HT1080 (cell line): ENCODE results near the gene KIF21A. TPM values are rescaled to one million over a fixed set of nuclear protein-coding genes. Genes with fewer than 3 reads are reported as not detected.
"Not testable (repeated sequence)": the region's sequence is repeated elsewhere in the genome, so short reads cannot be mapped to it uniquely, and the experiment has no call there.

ENCODE experiments used
- DNase-seq: peaks from one replicate; pipeline ENCODE4 v3.0.0-alpha.2; 2015; ENCODE audit warnings: low read depth
- total RNA-seq: library from RNA; depleted of rRNA; stranded (reverse); fragments of >200 nt; shearing (Covaris generic); gene quantifications from 2 replicates; pipeline ENCODE4 v1.2.3, GENCODE V29; 2014

KIF21A gene
- total RNA-seq, 1 experiment from 2014 or later, result 18.1 TPM

GRCh38 chr12:39348523-39348922, 94.4 kb downstream of the KIF21A start:
- no peak for DNase-seq

DNA sequence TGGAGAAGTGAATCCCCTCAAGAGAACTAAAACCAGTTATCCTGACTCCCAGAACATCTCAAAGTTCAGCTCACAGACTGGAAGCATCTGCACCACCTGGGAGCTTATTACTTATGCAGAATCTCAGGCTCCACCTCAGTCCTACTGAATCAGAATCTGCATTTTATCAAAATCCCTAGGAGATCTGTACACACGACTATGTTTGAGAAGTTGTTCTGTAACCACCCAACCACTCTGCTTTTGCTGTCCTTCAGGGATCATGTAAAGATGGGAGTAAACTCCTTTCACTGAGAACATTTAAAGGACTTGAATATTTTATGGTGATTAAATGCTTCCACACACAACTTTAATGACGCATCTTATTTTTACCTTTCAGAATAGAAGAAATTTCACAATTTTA, 98.0 kb downstream of the KIF21A start:
- DNase-seq, result no peak

GRCh38 chr12:39343665-39344064, 99.3 kb downstream of the KIF21A start:
- no peak for DNase-seq

DNA sequence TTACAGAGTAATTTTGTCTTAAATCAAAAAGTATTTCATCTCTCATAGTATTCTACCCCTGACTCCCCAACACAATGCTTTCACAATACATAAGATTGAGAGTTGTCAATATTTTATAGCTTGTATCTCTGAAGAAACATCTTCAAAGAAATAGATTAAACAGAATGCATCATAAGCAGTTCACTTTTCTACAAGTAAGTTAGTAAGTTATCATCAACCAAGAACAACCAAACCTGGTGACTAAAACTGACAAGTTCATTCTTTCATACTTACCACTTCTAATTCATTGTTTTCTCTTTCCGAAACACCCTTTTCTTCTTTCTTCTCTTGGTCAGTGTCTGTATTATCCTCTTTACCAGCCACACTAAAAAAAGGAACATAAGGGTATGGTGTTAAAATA, 101.2 kb downstream of the KIF21A start:
- DNase-seq, result no peak

DNA sequence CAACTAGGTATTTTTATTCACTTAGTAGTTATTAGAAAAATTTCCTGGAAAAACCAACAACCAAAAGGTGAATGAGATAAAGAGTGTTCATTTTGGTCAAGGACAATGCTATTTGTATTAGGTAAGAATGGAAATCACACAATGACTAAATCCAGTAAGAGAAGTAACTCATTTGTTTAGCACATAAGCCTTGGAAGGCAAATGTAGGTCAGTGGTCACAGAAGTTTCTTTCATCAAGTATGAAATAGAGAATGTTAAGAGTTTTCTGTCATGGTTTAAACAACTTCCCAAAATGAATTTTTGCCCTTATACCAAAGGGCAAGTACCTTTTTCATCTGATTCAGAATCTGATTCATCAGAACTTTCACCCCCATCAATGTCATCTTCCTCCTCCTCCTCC, 101.7 kb downstream of the KIF21A start:
- DNase-seq, result no peak

- DNase-seq, result no peak
Observed at GRCh38 chr12:39332661-39333175, 110.2 kb downstream of the KIF21A start.

DNA sequence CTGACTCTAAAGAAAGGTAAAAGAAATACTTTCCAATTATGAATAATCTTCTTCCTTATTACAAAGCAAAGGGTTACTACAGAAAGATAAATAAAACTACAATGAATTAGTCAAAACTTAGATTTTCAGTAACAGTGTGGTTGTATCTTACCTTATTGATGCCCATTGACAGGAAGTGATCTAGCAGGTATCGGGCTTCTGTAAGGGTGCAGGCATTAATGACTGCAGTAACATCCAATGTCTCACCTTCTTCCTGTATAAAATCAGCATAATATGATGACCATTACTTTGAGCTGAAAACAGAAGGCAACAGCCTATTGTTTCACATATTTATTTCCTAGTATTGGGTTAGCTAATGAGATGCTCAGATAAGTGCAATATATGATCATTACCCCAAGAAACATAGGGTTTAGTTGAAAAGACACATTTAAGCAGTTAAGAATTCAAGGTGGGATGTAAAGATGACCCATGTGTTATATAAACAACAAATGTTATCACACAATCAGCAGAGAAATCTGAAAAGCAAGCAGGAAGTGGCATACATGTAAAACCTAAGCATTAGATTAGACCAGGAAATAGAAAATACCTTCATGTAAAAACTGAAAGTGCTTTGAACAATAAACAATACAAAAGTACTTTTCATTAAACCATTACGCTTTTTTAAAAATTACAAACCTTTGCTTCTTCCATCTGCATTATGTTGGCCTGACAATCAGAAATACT, 111.2 kb downstream of the KIF21A start:
- no peak for DNase-seq

DNA sequence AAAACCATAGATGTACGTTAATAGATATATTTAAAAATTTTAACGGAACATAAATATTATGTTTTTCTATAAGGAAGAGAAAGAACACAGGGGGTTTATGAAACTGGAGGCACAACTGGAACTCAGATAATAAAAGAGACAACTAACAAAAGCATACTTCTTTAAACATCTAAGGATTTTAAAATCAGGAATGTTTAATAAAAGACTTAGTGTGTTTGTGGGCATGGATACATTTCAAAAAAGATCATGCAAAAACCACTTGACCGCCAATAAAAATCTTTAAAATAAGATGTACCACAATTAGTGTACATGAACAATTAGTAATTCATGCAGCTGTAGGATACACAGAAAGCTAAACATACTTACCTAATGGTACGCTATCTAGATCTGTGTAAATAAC, 113.0 kb downstream of the KIF21A start:
- DNase-seq, result no peak

DNA sequence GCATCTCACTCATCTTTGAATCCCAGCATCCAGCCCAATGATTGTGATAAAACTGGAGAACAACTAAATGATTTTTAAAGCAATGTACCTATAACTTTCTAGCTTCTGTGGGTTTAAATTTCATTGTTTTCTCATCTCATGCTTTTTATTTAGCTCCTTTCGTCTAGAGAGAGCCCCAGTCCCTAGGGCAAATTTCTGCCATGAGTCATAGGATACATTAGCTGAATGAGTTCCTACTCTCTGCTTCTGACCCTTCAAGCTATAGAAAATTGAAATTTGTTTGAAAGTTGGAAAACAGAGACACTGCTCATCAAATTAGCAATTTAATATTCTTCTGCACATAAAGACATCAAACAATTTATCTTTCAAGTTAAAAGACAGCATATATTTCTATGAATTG, 113.9 kb downstream of the KIF21A start:
- no peak for DNase-seq

GRCh38 chr12:39327965-39328364, 115.0 kb downstream of the KIF21A start:
- no peak for DNase-seq

DNA sequence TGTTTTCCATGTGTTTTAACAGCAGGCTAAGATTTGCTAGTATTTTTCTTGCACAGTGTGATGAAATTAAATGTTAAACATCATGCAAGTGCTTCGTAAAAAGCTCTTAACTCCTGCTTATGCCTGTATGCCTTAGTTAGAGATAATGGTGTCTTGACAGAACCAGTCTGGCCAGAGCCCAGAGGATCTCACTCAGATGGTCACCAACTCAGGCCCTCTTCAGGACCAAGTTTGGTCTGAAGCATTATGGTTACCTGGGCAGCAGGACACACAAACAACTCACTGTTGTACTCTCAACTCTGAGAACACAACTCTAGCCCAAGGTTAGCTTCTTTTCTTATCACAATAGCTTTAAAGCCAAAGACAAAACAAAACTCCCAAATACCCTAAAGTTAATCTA, 115.4 kb downstream of the KIF21A start:
- no peak for DNase-seq

DNA sequence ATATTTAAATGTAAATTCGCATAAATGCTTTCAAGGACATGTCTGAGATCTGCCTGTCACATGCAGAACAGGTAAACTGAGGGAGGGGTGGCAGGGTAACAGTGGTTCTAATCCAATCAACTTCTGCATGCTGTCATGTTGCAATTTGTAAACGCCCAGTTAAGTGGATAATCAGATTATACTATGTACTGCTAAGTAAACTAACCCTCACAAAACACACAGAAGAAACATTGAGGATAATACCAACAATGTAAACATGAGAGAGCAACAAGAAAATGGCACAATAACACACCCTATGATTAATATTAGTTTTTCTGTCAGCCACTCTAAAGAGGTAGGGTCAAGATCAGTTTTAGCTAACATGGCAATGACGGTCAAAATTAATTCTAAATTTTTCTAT, 123.7 kb downstream of the KIF21A start:
- no peak for DNase-seq

- DNase-seq, result no peak
Observed at GRCh38 chr12:39314547-39314946, 128.4 kb downstream of the KIF21A start.

GRCh38 chr12:39309516-39309915, 133.4 kb downstream of the KIF21A start:
- DNase-seq, result no peak

- no peak for DNase-seq
Observed at GRCh38 chr12:39301422-39301821, 141.5 kb downstream of the KIF21A start.

- no peak for DNase-seq
Observed at GRCh38 chr12:39300799-39301198, 142.1 kb downstream of the KIF21A start.

- no peak for DNase-seq
Observed at GRCh38 chr12:39297891-39298290, 145.0 kb downstream of the KIF21A start.

DNA sequence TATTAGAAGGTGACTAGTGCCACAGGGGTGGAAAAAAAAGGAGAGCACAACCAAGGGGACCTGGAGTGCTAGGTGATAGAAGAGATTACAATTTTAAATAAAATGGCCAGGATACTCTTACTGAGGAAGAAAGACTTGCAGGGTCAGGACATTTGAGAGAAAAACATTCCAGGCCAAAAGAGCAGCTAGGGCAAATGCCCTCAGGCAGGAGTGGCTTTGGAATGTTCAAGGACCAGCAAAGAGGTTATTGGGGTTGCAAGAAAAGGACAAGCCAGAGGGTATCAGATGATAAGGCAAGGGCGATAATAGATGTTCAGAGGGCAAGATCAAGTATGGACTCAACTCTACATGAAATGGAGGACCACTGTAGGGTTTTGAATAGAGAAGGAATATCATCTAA, 146.4 kb downstream of the KIF21A start:
- DNase-seq, result no peak

- not testable (repeated sequence) for DNase-seq
Observed at GRCh38 chr12:39295593-39295992, 147.3 kb downstream of the KIF21A start.

DNA sequence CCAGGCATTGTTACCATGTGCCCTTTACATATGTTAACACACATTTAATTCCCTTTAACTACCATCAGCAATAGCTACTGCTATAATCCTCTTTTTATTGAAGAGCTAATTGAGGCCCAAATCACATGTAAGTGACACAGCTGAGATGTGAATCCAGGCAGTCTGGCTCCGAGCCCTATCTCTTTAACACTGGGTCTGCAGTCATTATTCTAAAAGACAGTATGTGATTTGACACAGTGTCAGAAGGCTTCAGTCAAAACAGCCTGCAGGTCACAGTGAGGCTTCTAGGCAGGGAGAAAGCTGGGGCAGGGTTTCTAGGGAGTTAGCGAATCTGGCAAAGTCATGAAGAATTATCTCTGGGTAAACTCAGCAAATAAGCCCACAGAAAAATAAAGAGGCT, 148.2 kb downstream of the KIF21A start:
- DNase-seq, result no peak

DNA sequence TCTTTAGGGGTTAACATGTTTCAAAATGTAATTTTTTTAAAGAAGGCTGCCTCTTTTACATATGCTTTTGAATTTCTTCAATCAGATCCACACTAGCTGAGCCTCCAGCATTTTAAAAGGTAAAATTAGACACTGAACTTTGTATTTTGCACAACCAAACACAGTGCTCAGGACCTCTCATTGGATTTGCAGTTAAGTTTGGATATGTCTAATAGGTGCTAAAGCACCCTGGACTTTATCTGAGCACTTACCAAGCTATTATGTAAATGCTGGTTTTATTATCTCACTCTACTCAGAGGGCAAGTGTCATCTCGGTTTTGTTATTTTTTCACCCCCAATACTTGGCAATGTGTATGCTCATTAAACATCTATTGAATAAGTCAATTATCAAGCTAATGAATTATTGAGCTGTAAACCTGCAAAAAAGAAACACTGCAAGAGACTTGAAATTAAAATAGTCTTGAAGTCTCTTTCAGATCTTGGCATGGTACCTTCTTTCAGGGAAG, 150.7 kb downstream of the KIF21A start:
- no peak for DNase-seq

DNA sequence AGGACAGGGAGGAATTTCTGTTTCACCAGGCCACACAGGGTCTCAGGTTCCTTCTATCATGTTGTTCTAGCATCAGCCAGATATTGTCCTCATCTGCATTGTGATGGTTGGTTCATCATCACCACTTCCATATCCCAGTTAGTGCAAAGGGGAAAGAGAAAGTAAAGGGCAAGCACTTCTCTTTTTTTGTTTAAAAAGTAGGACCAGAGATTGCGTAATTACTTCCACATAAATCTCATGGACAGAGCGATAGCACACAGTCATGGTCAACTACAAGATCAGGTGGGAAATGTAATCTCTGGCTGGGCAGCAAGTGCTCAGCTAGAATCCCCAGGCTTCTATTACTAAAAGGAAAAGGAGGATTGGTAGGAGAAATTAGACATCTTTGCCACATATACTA, 155.1 kb downstream of the KIF21A start:
- no peak for DNase-seq

GRCh38 chr12:39287409-39287808, 155.5 kb downstream of the KIF21A start:
- DNase-seq, result no peak
